Measurements from ENCODE around the gene CFAP91. TPM values are rescaled to one million over a fixed set of nuclear protein-coding genes. Genes with fewer than 3 reads are reported as not detected.

The CFAP91 gene
- total RNA-seq, 1 donor from 2014 or later: not detected

GRCh38 chr3:119697394-119697793, 5.4 kb upstream of the CFAP91 start:
- Mint-ChIP-seq H3K36me3 (ENCODE audit: unreplicated experiment) (no peaks in the 10 kb centered on the region), H3K27me3 (ENCODE audit: unreplicated experiment) (no peaks in the 10 kb centered on the region), H3K9me3 (ENCODE audit: unreplicated experiment) (no peaks in the 10 kb centered on the region), H3K27ac (ENCODE audit: unreplicated experiment) (no peak overlapping the region), H3K4me3 (ENCODE audit: unreplicated experiment) (no peak overlapping the region), H3K4me1 (ENCODE audit: unreplicated experiment) (peaks cover 5% of the 10 kb centered on the region)
- DNase-seq (ENCODE audit: extremely low spot score, unreplicated experiment): no peak
- TF ChIP-seq CTCF (IDR thresholded peaks at IDR 0.05): no peak

- H3K9me3 Mint-ChIP-seq (ENCODE audit: unreplicated experiment): no peaks in the 10 kb centered on the region
- TF ChIP-seq CTCF (IDR thresholded peaks at IDR 0.05): no peak
- no peak overlapping the region for H3K4me3 Mint-ChIP-seq (ENCODE audit: unreplicated experiment)
Observed at GRCh38 chr3:119700269-119700919, 2.4 kb upstream of the CFAP91 start.

GRCh38 chr3:119700920-119701734, 1.7 kb upstream of the CFAP91 start:
- Mint-ChIP-seq H3K36me3 (ENCODE audit: unreplicated experiment) (no peaks in the 10 kb centered on the region), H3K9me3 (ENCODE audit: unreplicated experiment) (no peaks in the 10 kb centered on the region), H3K4me1 (ENCODE audit: unreplicated experiment) (peaks cover 13% of the 10 kb centered on the region), H3K27me3 (ENCODE audit: unreplicated experiment) (no peaks in the 10 kb centered on the region), H3K27ac (ENCODE audit: unreplicated experiment) (no peak overlapping the region), H3K4me3 (ENCODE audit: unreplicated experiment) (no peak overlapping the region)
- no peak for TF ChIP-seq CTCF (IDR thresholded peaks at IDR 0.05)
- DNase-seq (ENCODE audit: extremely low spot score, unreplicated experiment): no peak

More at GRCh38 chr3:119700269-119700919, 2.4 kb upstream of the CFAP91 start:
- Mint-ChIP-seq H3K27ac (ENCODE audit: unreplicated experiment) (no peak overlapping the region), H3K27me3 (ENCODE audit: unreplicated experiment) (no peaks in the 10 kb centered on the region), H3K36me3 (ENCODE audit: unreplicated experiment) (no peaks in the 10 kb centered on the region), H3K4me1 (ENCODE audit: unreplicated experiment) (peaks cover 13% of the 10 kb centered on the region)
- no peak for DNase-seq (ENCODE audit: extremely low spot score, unreplicated experiment)

- no peak for TF ChIP-seq CTCF (IDR thresholded peaks at IDR 0.05)
- H3K27ac Mint-ChIP-seq (ENCODE audit: unreplicated experiment): no peak overlapping the region
- H3K36me3 Mint-ChIP-seq (ENCODE audit: unreplicated experiment): no peaks in the 10 kb centered on the region
- H3K27me3 Mint-ChIP-seq (ENCODE audit: unreplicated experiment): no peaks in the 10 kb centered on the region
- peak overlapping the region; percentile 68 for H3K4me3 Mint-ChIP-seq (ENCODE audit: unreplicated experiment)
- no peaks in the 10 kb centered on the region for H3K9me3 Mint-ChIP-seq (ENCODE audit: unreplicated experiment)
- DNase-seq (ENCODE audit: extremely low spot score, unreplicated experiment): no peak
- peaks cover 13% of the 10 kb centered on the region for H3K4me1 Mint-ChIP-seq (ENCODE audit: unreplicated experiment)
Observed at GRCh38 chr3:119703820-119704531, 1.2 kb downstream of the CFAP91 start.

- DNase-seq (ENCODE audit: extremely low spot score, unreplicated experiment): no peak
- no peaks in the 10 kb centered on the region for H3K36me3 Mint-ChIP-seq (ENCODE audit: unreplicated experiment)
- TF ChIP-seq CTCF (IDR thresholded peaks at IDR 0.05): no peak
- no peak overlapping the region for H3K27ac Mint-ChIP-seq (ENCODE audit: unreplicated experiment)
- H3K9me3 Mint-ChIP-seq (ENCODE audit: unreplicated experiment): no peaks in the 10 kb centered on the region
- H3K27me3 Mint-ChIP-seq (ENCODE audit: unreplicated experiment): no peaks in the 10 kb centered on the region
- no peak overlapping the region for H3K4me3 Mint-ChIP-seq (ENCODE audit: unreplicated experiment)
- H3K4me1 Mint-ChIP-seq (ENCODE audit: unreplicated experiment): no peaks in the 10 kb centered on the region
Observed at GRCh38 chr3:119715105-119715504, 12.3 kb downstream of the CFAP91 start.
